CD4-positive, alpha-beta T cell treated with Interleukin-12 subunit alpha and Interleukin-12 subunit beta, for 1 hour (primary cell): ENCODE data around the gene BCL2L13.
A peak's percentile ranks its signal among the peaks of the same experiment; 100 is the strongest.
"Not testable (repeated sequence)": the region's sequence is repeated elsewhere in the genome, so short reads cannot be mapped to it uniquely, and the experiment has no call there.

ENCODE experiments used
- DNase-seq: peaks from one replicate; pipeline ENCODE4 v3.0.0-alpha.2; 2020

The BCL2L13 gene

DNA sequence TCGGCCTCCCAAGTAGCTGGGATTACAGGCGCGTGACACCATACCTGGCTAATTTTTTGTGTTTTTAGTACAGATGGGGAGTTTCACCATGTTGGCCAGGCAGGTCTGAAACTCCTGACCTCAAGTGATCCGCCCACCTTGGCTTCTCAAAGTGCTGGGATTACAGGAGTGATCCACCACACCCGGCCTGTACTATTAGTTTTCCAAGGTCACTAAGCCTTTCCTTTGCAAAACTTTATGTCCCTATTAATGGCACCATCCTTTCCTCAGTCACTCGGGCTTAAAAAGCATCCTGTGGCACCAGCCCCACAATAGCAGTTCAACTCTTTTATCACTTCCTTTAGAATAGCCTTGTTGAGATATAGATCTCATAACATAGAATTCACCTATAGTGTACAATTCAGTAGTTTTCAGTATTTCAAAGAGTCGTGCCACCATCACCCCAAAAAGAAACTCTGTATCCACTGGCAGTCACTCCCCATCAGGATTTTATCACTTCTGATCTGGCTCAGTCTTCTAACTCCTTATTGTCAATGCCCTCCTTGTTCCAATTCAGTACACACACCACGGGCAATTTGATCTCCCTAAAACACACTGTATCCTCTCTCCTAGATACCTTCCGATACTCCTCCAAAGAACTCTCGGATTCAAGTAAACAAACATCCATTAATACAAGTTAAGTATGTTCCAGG lies 921 bp upstream of the BCL2L13 start:
- DNase-seq = no peak

- DNase-seq = no peak
These were observed 450 bp upstream of the BCL2L13 start for GRCh38 chr22:17638182-17638431.

- DNase-seq = peak; percentile 42
These were observed 737 bp downstream of the BCL2L13 start for GRCh38 chr22:17639247-17639741.

DNA sequence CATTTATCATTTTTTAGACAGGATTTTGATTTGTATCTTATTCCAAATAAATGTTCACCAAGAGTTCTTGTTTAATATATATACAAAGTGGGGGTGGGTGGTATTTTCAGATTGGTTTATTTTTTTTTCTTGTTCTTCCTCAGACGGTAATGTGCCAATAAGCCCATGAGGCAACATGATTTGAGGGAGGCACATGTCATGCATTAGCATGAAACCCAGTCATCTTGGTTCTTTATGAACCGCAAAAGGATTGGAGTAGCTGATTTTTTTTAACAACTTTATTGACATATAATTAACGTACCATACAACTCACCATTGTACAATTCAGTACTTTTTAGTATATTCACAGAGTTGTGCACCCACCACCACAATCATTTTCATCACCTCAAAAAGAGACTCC lies 2.7 kb downstream of the BCL2L13 start:
- DNase-seq = no peak

- not testable (repeated sequence) for DNase-seq
These were observed 3.8 kb downstream of the BCL2L13 start for GRCh38 chr22:17642357-17642756.

DNA sequence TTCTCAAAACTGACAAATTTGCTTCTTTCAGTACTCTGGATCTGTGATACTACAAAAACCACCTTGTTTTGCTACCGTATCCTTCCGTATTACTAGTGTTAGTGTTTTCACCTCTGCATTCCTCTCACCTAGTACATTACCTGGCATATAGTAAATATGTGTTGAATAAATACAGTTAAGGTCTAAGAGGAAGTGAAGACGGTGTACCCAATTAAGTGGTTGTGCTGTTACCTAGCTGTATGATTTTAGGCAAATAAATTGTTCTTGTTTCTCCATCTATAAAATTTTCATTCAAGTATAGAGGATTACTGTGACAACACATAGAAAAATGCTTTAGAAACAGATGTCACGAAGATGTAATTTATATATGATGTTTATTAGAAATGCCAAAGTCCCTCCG lies 8.9 kb downstream of the BCL2L13 start:
- no peak for DNase-seq

- DNase-seq = no peak
These were observed 9.4 kb downstream of the BCL2L13 start for GRCh38 chr22:17647991-17648390.

DNA sequence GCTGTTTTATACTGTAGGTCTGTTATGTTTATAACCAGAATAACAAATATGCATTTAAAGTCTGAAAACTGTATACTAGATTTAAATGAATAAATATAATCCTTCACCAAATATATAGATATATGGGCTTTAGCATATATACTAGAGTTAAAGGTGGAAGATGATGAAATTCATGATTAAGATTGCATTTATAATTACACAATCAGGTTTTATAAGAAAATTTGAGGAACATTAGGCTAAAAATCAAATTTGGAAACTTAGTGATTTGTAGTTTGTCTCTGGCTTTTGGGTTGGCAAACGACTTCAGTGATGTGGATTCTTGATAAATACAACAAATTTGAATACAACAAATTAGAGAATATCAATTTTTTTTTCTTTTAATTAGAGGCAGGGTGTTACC lies 10.0 kb downstream of the BCL2L13 start:
- DNase-seq = no peak

GRCh38 chr22:17655289-17655688 lies 16.7 kb downstream of the BCL2L13 start:
- no peak for DNase-seq

DNA sequence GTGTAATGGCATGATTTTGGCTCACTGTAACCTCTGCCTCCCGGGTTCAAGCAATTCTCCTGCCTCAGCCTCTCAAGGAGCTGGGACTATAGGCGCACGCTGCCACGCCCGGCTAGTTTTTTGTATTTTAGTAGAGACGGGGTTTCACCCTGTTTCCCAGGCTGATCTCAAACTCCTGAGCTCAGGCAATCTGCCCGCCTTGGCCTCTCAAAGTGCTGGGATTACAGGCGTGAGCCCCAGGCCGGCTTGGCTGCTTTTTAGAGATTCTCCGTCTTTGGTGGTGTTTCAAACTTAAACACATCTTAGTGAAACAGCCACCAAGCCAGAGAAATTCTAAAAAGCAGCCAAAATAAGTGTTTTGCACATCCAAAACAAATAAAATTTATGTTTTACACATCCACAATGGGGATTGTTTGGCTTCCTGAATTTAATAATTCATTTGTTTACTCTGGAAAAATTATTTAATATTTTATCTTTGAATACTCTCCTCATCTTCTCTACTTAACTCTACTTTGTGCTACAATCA lies 18.4 kb downstream of the BCL2L13 start:
- DNase-seq = no peak

GRCh38 chr22:17664414-17665055 lies 26.0 kb downstream of the BCL2L13 start:
- DNase-seq = no peak

- no peak for DNase-seq
These were observed 26.7 kb downstream of the BCL2L13 start for GRCh38 chr22:17665248-17665647.

DNA sequence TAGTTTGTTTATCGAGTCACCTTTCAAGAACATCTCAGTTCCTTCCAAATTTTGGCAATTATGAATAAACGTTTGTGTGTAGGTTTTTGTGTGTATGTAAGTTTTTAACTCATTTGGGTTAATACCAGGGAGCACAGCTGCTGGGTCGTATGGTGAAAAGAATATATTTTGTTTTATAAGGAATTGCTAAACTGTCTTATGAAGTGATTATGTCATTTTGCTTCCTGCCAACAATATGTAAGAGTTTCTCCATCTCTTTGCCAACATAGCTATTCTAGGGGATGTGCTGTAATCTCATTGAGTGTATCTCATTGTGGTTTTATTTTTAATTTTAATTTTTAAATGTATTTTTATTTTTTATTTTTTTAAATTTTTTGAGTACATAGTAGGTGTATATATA lies 27.3 kb downstream of the BCL2L13 start:
- DNase-seq = no peak

- DNase-seq = not testable (repeated sequence)
These were observed 33.0 kb downstream of the BCL2L13 start for GRCh38 chr22:17671521-17672092.

- no peak for DNase-seq
These were observed 33.9 kb downstream of the BCL2L13 start for GRCh38 chr22:17672417-17672991.

- no peak for DNase-seq
These were observed 35.6 kb downstream of the BCL2L13 start for GRCh38 chr22:17674152-17674551.

DNA sequence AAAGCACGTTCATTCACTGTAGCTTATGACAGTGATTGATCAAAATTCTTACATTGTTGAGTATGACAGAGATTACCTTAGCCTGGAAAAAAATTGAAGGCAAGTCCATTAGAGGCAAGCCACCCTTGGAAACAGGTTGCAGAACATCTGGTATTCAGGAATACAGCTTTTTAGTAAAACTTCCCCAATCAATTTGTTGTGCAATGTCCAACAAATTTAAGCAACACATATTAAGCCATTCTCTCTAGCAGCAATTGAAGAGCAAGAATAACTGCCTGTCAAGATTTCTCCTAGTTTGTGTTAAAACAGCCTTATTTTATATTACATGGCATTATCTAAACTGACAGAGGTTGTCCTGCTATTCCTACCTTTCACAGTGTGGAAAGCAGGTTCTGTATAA lies 37.0 kb downstream of the BCL2L13 start:
- no peak for DNase-seq

GRCh38 chr22:17678817-17679385 lies 40.3 kb downstream of the BCL2L13 start:
- no peak for DNase-seq

DNA sequence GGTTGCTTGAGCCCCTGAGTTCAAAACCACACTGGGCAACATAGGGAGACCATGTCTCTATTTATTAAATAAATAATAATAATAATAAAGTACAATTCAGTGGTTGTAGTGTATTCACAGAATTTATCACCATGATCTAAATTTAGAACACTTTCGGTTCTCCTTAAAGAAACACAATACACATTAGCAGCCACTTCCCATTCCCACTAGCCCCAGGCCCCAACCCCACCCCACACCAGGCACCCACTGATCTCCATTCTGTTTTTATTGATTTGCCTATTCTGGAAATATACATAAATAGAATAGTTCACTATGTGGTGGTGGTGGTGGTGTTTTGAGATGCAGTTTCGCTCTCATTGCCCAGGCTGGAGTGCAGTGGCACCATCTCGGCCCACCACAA lies 45.7 kb downstream of the BCL2L13 start:
- no peak for DNase-seq

- no peak for DNase-seq
These were observed 54.3 kb downstream of the BCL2L13 start for GRCh38 chr22:17692841-17693240.

GRCh38 chr22:17694193-17694592 lies 55.6 kb downstream of the BCL2L13 start:
- no peak for DNase-seq

DNA sequence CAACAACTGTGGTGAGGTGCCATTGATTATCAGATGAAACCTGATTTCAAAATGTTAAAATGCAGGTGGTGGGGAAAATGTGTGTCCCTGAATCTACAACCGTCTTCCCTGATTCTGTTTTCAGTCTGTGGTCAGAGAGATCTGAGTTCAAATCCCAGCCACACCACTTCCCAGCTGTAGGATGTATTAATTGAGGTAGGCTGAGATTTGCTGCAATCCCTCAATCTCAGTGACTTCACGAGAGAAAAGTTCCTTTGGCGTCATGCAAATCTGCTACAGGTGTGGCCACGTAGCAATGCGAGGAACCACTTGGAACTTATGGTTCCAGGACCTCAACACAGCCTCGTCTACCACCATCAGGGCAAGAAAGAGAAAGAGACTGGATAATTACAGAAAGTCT lies 56.2 kb downstream of the BCL2L13 start:
- no peak for DNase-seq

DNA sequence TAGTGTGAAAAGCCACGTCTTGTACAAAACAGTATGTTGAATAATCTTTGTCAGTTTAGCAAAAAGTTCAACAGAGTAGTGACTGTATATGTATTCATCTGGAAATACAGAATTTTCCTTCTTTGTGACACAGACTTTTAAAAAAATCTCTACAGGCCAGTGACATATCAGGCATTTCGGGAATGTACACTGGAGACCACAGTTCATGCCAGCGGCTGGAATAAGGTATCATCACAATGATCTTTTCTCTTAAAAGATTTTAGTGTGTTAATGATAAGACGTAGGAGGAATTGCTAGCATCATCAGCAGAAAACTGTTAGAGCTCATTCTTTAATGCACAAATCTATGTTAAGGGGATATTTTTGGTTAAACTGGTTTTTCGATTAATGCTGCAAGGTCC lies 57.4 kb downstream of the BCL2L13 start:
- DNase-seq = no peak

- DNase-seq = not testable (repeated sequence)
These were observed 58.6 kb downstream of the BCL2L13 start for GRCh38 chr22:17697196-17697595.
